T-helper 2 cell treated with Interferon-gamma antibody and Interleukin-4, amounts not matched to agents 5 μg/mL and 100 μg/mL, for 36 hours (primary cell): Measurements from ENCODE around the gene DHX32.

Experiments used
- DNase-seq: peaks from one replicate; pipeline ENCODE4 v3.0.0; 2021; ENCODE audit warnings: low spot score
- H3K27ac Mint-ChIP-seq: one replicate; pipeline ENCODE4 v1.8.0; 2021; ENCODE audit warnings: mild to moderate bottlenecking, mixed read lengths
- H3K27me3 Mint-ChIP-seq: one replicate; pipeline ENCODE4 v1.8.0; 2021; ENCODE audit warnings: low read depth, mixed read lengths
- H3K36me3 Mint-ChIP-seq: one replicate; pipeline ENCODE4 v1.8.0; 2021; ENCODE audit warnings: low read depth, mixed read lengths
- H3K4me1 Mint-ChIP-seq: one replicate; pipeline ENCODE4 v1.8.0; 2021; ENCODE audit warnings: low read depth, mixed read lengths
- H3K4me3 Mint-ChIP-seq: one replicate; pipeline ENCODE4 v1.8.0; 2022; ENCODE audit warnings: mild to moderate bottlenecking, moderate library complexity, mixed read lengths
- H3K9me3 Mint-ChIP-seq: one replicate; pipeline ENCODE4 v1.8.0; 2021; ENCODE audit warnings: mixed read lengths

DHX32 gene

DNA sequence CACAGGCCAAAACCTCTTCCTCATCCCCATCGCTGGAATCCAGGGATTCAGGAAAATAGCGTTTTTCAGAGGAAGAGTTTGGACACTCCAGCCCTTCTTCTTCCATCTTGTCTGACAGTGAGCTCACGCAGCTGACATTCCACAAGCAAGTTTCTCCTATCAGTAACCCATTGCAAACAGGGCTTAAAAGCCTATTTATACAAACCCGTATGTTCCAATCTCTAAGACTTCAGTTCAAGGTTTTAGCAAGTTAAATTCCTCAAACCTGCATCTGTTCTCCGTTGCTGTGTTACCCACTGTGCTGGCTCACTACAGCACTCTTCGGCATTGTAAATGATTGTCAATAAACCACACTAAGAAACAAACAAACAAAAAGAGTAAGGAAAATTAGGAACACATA lies 373 bp downstream of the DHX32 start:
- Mint-ChIP-seq H3K27ac (no peak overlapping the region), H3K4me3 (no peak overlapping the region), H3K36me3 (peaks cover 8% of the 10 kb centered on the region), H3K9me3 (peaks cover 7% of the 10 kb centered on the region), H3K27me3 (no peaks in the 10 kb centered on the region), H3K4me1 (no peaks in the 10 kb centered on the region)
- no peak for DNase-seq

DNA sequence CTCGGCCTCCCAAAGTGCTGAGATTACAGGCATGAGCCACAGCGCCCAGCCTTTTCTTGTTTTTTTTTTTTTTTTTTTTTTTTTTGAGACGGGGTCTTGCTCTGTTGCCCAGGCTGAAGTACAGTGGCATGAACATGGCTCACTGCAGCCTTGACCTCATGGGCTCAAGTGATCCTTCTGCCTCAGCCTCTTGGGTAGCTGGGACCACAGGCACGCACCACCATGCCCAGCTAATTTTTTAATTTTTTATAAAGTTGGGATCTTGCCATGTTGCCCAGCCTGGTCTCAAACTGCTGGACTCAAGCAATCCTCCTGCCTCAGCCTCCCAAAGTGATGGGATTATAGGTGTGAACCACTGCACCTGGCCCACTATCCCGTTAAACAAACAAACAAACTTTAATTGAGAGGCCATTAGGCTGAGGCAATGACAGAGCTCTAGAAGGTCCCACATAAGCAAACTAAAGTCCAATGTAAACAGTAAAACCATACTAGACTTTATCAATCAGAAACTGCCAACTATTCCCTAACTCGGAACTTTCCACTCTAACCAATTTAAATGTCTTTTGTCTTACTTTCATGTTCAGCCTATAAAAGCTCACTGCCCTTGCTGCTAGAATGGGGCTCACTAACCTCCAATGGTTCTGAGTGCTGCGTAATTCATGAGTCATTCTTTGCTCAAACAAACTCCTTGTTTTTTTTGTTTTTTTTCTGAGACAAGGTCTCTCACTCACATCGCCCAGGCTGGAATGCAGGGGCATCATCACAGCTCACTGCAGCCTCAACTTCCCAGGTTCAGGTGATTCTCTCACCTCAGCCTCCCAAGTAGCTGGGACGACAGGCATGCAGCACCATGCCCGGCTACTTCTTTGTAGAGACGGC lies 1.9 kb downstream of the DHX32 start:
- no peaks in the 10 kb centered on the region for H3K4me1 Mint-ChIP-seq
- peaks cover 13% of the 10 kb centered on the region for H3K36me3 Mint-ChIP-seq
- no peaks in the 10 kb centered on the region for H3K27me3 Mint-ChIP-seq
- no peak for DNase-seq
- H3K9me3 Mint-ChIP-seq = peaks cover 13% of the 10 kb centered on the region
- H3K27ac Mint-ChIP-seq = no peak overlapping the region
- no peak overlapping the region for H3K4me3 Mint-ChIP-seq

DNA sequence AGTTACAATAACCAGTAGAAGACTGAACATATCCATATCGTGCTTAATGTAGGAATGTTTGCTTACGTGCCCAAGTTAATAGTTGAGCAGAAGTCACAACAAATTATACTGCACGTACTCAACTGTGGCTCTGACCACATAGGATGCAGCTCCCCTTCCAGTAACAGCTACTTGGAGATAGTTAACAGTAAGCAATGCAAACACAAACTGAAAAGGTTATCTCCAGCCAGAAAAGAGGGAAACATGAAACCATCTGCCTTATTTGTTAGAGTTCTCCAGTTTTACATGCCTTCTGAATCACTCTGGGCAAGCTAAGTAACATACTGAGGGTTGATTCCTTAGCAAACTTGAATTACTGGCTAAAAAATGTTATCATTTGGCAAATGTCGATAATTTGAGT lies 9.8 kb downstream of the DHX32 start:
- H3K4me1 Mint-ChIP-seq = no peaks in the 10 kb centered on the region
- no peak for DNase-seq
- no peak overlapping the region for H3K27ac Mint-ChIP-seq
- no peaks in the 10 kb centered on the region for H3K27me3 Mint-ChIP-seq
- peaks cover 12% of the 10 kb centered on the region for H3K9me3 Mint-ChIP-seq
- H3K36me3 Mint-ChIP-seq = peaks cover 12% of the 10 kb centered on the region
- no peak overlapping the region for H3K4me3 Mint-ChIP-seq

DNA sequence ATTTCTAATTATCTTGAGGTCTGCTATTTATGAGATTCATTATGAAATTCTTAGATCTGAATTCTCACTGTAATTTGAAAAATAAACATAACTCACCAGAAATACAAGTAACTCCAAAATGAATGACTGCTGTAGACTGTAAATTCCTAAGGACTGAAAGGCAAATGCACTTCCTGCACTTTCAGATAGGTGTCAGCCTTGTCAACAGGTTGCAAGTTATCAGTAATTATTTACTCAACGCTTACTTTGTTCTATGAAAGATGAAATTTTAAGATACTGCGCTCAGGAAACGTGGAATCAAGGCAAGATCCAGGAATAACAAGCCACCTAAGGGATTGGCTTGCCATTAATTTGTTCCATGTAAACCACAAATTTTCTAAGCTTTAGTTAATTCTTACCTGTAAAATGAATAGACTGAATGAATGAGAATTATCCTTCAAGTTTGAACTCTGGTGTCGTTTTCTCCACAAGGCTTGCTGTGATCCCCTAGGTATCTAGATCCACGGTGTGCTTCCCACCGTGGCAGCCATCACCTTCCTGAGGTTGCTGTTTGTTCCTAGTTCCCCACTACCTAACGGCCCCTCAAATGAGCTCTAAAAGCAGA lies 12.6 kb downstream of the DHX32 start:
- Mint-ChIP-seq H3K27ac (no peak overlapping the region), H3K36me3 (no peaks in the 10 kb centered on the region), H3K4me3 (no peak overlapping the region), H3K27me3 (no peaks in the 10 kb centered on the region), H3K4me1 (no peaks in the 10 kb centered on the region), H3K9me3 (no peaks in the 10 kb centered on the region)
- DNase-seq = no peak

DNA sequence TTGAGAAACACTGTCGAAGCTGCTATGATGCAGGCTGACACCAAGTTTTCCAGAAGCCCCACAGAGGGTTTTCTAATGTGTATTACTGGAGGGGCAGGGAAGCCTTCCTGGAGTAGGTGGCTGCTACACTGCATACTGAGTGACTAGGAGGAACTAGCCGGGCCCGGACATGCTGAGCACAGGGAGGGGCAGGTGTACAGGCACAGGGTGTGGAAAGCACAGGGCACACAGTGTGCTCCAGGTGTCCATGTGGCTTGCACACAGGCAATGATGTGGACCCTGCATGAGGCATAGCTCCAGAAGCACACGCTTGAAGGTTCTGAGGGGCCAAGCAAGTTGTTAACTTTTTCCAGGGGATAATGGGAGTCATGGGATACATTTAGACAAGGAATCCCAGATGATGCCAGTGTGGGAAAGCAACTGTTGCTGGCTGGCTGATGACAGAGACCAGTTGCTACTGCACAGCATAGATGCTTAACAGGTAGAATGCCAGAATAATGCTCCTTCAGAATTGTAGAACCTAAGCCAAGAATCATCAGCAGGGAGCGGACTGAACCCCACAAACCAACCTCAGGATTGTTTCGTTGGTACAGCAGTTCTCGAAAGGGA lies 14.6 kb downstream of the DHX32 start:
- Mint-ChIP-seq H3K9me3 (no peaks in the 10 kb centered on the region), H3K4me1 (no peaks in the 10 kb centered on the region), H3K27me3 (no peaks in the 10 kb centered on the region), H3K4me3 (no peak overlapping the region), H3K36me3 (no peaks in the 10 kb centered on the region), H3K27ac (no peak overlapping the region)
- DNase-seq = no peak

DNA sequence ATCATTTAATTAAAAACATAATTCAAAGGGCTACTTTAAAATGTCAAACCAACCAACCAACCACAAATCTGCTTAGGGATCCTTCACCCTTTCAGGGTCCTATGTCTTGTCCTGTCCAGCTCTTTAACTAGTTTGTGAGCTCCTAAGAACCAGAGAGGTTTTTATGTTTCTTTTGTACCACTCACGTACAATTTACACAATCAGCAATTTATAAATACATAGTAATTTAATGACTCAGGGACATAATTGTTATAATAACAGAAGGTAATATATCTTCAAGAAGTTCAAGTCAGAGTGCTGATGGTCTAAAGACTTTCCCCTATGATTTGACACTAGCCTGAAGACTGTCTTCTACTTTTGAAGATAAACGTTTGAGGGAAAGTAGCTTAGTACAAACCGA lies 16.0 kb downstream of the DHX32 start:
- Mint-ChIP-seq H3K4me1 (no peaks in the 10 kb centered on the region), H3K9me3 (no peaks in the 10 kb centered on the region), H3K27ac (no peak overlapping the region), H3K27me3 (no peaks in the 10 kb centered on the region), H3K36me3 (no peaks in the 10 kb centered on the region), H3K4me3 (no peak overlapping the region)
- no peak for DNase-seq

DNA sequence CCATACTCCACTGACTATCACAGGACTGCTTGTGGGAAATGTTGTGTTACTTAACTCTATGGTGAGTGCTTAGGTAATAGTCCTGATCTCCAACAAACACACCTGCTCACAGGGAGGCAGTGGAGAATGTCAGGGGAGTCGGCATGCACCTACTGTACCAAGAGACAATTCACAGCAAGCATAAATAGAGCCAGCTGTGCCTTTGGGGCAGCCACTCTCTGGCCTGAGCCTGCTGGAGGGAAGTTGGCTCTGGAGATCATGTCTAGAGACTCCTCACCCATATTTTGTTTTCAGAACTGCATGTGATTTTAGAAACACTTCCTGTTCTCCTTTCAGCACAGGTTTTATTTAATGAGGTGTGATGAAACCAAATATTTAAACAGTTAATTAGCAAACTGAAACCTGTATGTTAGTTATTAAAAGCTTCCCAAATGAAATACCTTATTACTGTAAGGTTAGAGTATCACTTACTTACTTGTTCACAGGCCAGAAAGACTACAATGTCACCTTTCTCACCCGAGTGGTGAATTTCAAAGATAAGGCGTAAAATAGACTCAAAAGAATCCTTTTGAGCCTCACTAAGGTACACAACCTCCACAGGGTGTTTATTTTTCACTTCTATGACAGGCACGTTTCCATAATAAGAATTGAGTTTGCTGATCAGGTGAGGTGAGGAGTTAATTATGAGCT lies 21.8 kb downstream of the DHX32 start:
- Mint-ChIP-seq H3K9me3 (no peaks in the 10 kb centered on the region), H3K36me3 (peaks cover 3% of the 10 kb centered on the region), H3K27ac (no peak overlapping the region), H3K4me3 (no peak overlapping the region), H3K27me3 (no peaks in the 10 kb centered on the region), H3K4me1 (no peaks in the 10 kb centered on the region)
- DNase-seq = no peak

DNA sequence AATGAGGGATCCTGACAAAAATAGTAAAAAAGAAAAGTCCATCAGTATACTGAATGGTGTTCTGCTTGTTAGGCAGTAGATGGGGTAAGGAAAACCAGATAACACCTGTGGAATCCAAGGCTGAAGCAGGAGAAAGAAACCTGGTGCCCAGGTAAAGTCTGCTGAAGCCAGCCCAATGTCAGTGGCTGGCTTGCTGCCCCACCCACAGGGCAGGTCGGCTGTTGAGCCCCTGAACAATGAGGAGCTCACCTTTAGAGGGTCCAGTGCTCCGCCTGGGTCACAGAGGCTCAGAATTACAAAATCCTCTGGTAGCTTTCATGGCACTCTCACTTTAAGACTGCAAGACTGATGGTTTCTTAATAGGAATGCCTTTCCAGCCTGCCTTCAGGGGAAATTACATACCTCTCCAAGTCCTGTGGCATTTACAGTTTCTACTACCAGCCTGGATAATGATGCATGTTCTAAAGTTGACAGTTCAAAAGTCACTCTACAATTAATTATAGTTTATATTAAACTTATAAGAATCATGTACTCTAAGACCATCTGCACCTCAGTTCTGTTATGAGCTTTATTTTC lies 23.8 kb downstream of the DHX32 start:
- H3K4me1 Mint-ChIP-seq = no peaks in the 10 kb centered on the region

DNA sequence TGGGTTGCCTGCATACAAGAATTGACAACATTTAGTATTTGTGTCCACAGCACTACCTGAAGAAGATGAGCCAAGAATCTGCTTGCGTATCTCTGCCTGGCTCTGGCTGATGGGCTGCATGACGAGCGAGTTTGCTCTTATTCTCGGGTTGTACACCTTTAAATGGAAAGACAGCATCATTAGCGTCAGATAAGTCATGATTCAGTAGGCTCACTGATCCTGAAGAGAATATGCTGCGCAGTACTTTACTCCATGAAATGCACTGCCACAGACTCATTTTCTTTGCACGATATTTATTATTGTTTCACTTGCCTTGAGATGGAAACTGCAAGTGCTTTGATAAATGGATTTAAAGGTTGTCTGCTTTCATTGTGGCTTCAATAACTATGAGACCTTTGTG lies 28.6 kb downstream of the DHX32 start:
- H3K9me3 Mint-ChIP-seq = no peaks in the 10 kb centered on the region
- no peak for DNase-seq
- H3K27me3 Mint-ChIP-seq = no peaks in the 10 kb centered on the region
- no peak overlapping the region for H3K4me3 Mint-ChIP-seq
- peaks cover 13% of the 10 kb centered on the region for H3K36me3 Mint-ChIP-seq
- H3K4me1 Mint-ChIP-seq = no peaks in the 10 kb centered on the region
- H3K27ac Mint-ChIP-seq = no peak overlapping the region

More for the DNA sequence above, 23.8 kb downstream of the DHX32 start:
- H3K27ac Mint-ChIP-seq = no peak overlapping the region
- DNase-seq = no peak
- no peaks in the 10 kb centered on the region for H3K27me3 Mint-ChIP-seq
- H3K9me3 Mint-ChIP-seq = no peaks in the 10 kb centered on the region
- H3K4me3 Mint-ChIP-seq = no peak overlapping the region
- H3K36me3 Mint-ChIP-seq = peaks cover 6% of the 10 kb centered on the region

DNA sequence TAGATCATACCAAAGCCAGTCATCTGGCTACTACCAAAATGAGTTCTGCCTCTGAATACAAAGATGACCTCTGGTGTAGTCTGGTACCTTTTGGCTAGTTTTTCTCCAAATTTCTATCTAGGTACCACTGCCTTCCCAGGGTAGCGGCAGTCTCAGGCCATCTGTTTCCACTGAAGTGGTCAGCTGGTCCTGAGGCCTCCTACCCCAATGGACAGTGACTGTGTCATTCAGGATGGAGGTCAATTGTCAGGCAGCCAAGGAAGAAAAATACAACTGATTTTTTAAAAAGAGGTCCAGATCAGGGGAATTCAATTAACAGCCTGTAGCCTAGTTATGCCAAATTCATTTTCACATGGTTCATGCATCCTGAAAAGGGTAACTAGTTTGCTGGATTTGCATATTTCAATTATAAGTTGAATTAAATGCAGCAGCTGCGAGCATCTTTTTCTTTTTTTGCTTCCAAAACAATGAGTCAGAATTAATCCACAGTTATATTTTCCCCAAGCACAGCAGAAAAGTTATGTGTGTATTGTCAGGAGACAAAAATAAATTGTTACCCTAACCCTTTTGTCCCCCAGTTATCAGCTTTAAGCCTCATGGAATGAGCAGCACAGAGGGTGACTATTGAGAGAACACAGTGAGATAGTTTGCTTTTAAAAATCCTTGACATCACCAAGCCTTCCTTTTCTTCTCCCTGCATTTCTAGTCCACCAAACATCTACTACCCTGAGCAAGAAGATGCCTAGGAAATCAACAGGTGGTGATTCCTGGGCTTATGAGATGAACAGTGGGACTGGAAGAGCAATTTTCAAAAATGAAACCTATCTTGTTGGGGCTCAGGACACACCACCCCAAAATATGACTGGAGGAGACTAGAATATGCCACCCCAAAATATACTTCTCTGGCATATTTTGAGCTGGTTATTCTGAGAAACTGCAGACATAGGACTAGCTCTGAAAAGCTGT lies 30.0 kb downstream of the DHX32 start:
- DNase-seq = no peak
- Mint-ChIP-seq H3K4me1 (no peaks in the 10 kb centered on the region), H3K9me3 (no peaks in the 10 kb centered on the region), H3K4me3 (no peak overlapping the region), H3K27me3 (no peaks in the 10 kb centered on the region), H3K27ac (no peak overlapping the region), H3K36me3 (peaks cover 13% of the 10 kb centered on the region)

DNA sequence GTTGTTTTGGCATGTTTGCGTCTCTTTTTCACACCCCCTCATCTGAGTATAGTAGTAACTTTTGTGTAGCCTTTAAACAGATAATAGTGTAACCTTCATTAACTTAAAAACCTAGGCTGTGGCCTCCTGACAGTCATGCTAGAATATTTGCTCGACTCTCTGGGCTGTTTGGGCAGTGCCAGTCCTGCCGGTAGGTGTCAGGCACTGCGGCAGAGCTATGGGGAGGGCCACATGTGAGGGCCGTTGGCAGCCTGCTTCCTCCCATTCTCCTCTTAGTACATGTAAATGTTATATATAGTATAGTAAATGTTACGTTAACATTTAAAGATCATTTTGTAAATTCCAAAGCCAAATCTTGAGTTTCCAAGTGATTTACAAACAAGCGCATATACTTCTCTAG lies 31.6 kb downstream of the DHX32 start:
- Mint-ChIP-seq H3K27ac (no peak overlapping the region), H3K36me3 (peaks cover 12% of the 10 kb centered on the region), H3K4me1 (no peaks in the 10 kb centered on the region), H3K4me3 (no peak overlapping the region), H3K27me3 (no peaks in the 10 kb centered on the region), H3K9me3 (no peaks in the 10 kb centered on the region)
- no peak for DNase-seq

DNA sequence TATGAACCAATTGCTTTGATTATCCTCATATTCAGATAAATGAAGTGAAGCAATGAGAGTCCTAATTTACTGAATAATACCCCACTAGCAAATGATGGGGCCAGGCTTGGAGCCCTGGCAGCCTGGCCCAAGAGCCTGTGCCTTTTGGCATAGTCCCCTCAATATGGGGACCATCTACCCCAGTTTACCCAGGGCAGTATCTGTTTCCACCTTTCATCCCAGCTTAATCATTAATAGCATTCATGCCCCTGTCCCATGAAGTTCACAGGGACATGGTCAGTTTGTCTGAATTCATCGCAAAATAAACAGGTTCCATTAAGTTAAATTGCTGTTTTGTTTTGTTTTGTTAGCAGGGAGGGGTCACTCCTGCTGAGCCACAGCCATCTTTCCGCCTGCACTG lies 32.2 kb downstream of the DHX32 start:
- Mint-ChIP-seq H3K27ac (no peak overlapping the region), H3K9me3 (no peaks in the 10 kb centered on the region), H3K4me1 (no peaks in the 10 kb centered on the region), H3K4me3 (no peak overlapping the region), H3K36me3 (peaks cover 12% of the 10 kb centered on the region), H3K27me3 (no peaks in the 10 kb centered on the region)
- no peak for DNase-seq

DNA sequence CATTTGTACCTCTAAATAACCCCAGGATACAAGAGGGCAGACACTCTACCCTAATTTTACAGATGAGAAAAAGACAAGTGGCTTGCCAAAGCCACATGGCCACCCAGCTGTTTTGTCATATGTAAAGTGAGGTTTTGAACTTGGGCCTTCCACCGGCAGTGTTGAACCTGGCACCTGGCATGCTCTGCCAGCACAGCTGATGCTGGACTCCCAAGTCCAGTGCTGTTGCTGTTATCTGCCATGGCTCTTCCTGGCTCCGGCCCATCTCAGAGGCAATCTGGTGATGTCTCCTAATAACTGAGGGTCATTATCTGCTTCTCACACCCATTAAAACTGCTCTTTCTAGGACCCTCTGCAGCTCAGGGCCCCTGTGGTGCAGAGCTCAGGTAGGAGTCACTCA lies 32.7 kb downstream of the DHX32 start:
- no peak for DNase-seq
- Mint-ChIP-seq H3K9me3 (no peaks in the 10 kb centered on the region), H3K4me1 (no peaks in the 10 kb centered on the region), H3K36me3 (peaks cover 12% of the 10 kb centered on the region), H3K27ac (no peak overlapping the region), H3K27me3 (no peaks in the 10 kb centered on the region), H3K4me3 (no peak overlapping the region)
